Measurements from ENCODE around the gene ATF2. TPM values are rescaled to one million over a fixed set of nuclear protein-coding genes. Genes with fewer than 3 reads are reported as not detected.

The ATF2 gene
- total RNA-seq, 1 donor from 2014 or later, result 59.9 TPM

- no peaks in the 10 kb centered on the region for H3K27me3 Mint-ChIP-seq
- CTCF ChIA-PET, result no interaction called here
- POLR2A ChIA-PET, result no interaction called here
- ATAC-seq (ENCODE audit: low read depth), result no peak
- H3K9me3 Mint-ChIP-seq, result no peaks in the 10 kb centered on the region
- H3K4me1 Mint-ChIP-seq, result peaks cover 3% of the 10 kb centered on the region
- intact Hi-C loops (cut with micrococcal nuclease), result loop anchor here (2.0 to 10.0 kb wide), 2 partner anchors 247 to 1059 kb away; partner anchors contain the start of genes HOXD12 and HOXD13
- no peak overlapping the region for H3K4me3 Mint-ChIP-seq
- no peak overlapping the region for H3K27ac Mint-ChIP-seq
- DNase-seq, result no peak
- no peaks in the 10 kb centered on the region for H3K36me3 Mint-ChIP-seq (ENCODE audit: low read depth)
- TF ChIP-seq CTCF (IDR thresholded peaks at IDR 0.05), result no peak
Measured at GRCh38 chr2:175035806-175036205, 132.2 kb downstream of the ATF2 start.

- Mint-ChIP-seq H3K9me3 (no peaks in the 10 kb centered on the region), H3K4me1 (peaks cover 3% of the 10 kb centered on the region), H3K27ac (no peak overlapping the region), H3K27me3 (no peaks in the 10 kb centered on the region), H3K36me3 (ENCODE audit: low read depth) (no peaks in the 10 kb centered on the region), H3K4me3 (no peak overlapping the region)
- no peak for TF ChIP-seq CTCF (IDR thresholded peaks at IDR 0.05)
- intact Hi-C loops (cut with micrococcal nuclease), result loop anchor here (5.0 to 10.0 kb wide), 2 partner anchors 293 to 1060 kb away; partner anchors contain the start of genes HOXD12 and HOXD13
- CTCF ChIA-PET, result no interaction called here
- ATAC-seq (ENCODE audit: low read depth) (no peak), DNase-seq (no peak)
- POLR2A ChIA-PET, result no interaction called here
Measured at GRCh38 chr2:175034716-175035115, 133.3 kb downstream of the ATF2 start.

GRCh38 chr2:175030380-175031271 is 137.4 kb downstream of the ATF2 start:
- no peak for DNase-seq
- POLR2A ChIA-PET, result no interaction called here

GRCh38 chr2:175027755-175028154 is 140.2 kb downstream of the ATF2 start:
- Mint-ChIP-seq H3K9me3 (peaks cover 3% of the 10 kb centered on the region), H3K4me1 (no peaks in the 10 kb centered on the region), H3K27ac (no peak overlapping the region), H3K36me3 (ENCODE audit: low read depth) (no peaks in the 10 kb centered on the region), H3K27me3 (no peaks in the 10 kb centered on the region), H3K4me3 (no peak overlapping the region)
- ChIA-PET CTCF (no interaction called here), POLR2A (no interaction called here)
- no peak for TF ChIP-seq CTCF (IDR thresholded peaks at IDR 0.05)
- intact Hi-C loops (cut with micrococcal nuclease), result no loop called here
- no peak for ATAC-seq (ENCODE audit: low read depth)
- no peak for DNase-seq

More at GRCh38 chr2:175030380-175031271, 137.4 kb downstream of the ATF2 start:
- Mint-ChIP-seq H3K4me3 (no peak overlapping the region), H3K36me3 (ENCODE audit: low read depth) (no peaks in the 10 kb centered on the region), H3K4me1 (no peaks in the 10 kb centered on the region), H3K27ac (no peak overlapping the region), H3K9me3 (no peaks in the 10 kb centered on the region), H3K27me3 (no peaks in the 10 kb centered on the region)
- no peak for ATAC-seq (ENCODE audit: low read depth)
- intact Hi-C loops (cut with micrococcal nuclease), result loop anchor here (5.0 to 10.0 kb wide), 2 partner anchors 297 to 1064 kb away; partner anchors contain the start of genes HOXD12 and HOXD13
- CTCF ChIA-PET, result no interaction called here
- no peak for TF ChIP-seq CTCF (IDR thresholded peaks at IDR 0.05)

GRCh38 chr2:175026385-175026784 is 141.6 kb downstream of the ATF2 start:
- POLR2A ChIA-PET, result no interaction called here
- Mint-ChIP-seq H3K9me3 (peaks cover 3% of the 10 kb centered on the region), H3K36me3 (ENCODE audit: low read depth) (no peaks in the 10 kb centered on the region), H3K4me3 (no peak overlapping the region), H3K4me1 (no peaks in the 10 kb centered on the region), H3K27me3 (no peaks in the 10 kb centered on the region), H3K27ac (no peak overlapping the region)
- DNase-seq, result no peak
- no peak for TF ChIP-seq CTCF (IDR thresholded peaks at IDR 0.05)
- CTCF ChIA-PET, result no interaction called here
- no peak for ATAC-seq (ENCODE audit: low read depth)
- intact Hi-C loops (cut with micrococcal nuclease), result no loop called here
